ENCODE data around the gene TPX2. TPM values are rescaled to one million over a fixed set of nuclear protein-coding genes. Genes with fewer than 3 reads are reported as not detected.
"Not testable (repeated sequence)": the region's sequence is repeated elsewhere in the genome, so short reads cannot be mapped to it uniquely, and the experiment has no call there.

The TPX2 gene
- total RNA-seq, 2 donors from 2014 or later, result 0.73 to 2.0 TPM

DNA sequence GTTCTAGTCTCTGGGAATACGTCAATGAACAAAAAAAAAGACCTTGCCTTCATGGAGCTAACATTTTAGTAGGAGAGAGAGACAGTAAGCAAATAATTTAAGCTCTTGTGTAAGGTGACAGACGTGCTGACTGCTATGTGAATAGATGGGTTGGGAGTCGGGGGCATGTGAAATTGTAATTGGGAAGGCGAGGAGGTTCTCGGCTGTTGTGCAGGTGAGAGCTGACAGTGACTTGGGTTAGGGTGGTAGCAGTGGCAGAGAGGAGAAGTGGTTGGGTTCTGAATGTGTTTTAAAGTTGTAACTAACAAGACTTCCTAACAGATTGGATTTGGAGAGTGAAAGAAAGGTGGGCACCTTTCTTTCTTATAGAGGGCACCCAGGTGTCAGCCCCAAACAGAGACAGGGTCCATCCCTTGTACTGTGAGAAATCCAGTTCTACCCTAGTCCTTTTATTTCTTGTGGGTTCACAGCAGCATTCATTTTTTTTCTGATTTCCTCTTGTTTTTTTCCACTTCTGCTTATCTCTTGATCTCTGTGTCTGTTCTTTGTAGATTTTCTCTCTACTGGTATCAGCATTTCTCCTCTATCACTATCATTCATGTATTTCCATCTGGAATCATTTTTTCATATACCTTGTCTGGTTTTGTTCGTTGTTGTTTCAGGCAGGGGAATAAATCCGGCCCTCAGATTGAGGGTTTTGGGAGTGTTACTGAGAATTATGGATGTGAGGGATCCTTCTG, 64.6 kb downstream of the TPX2 start:
- intact Hi-C loops (cut with DNase I), result no loop called here
- no peak for DNase-seq
- no peak for ATAC-seq

DNA sequence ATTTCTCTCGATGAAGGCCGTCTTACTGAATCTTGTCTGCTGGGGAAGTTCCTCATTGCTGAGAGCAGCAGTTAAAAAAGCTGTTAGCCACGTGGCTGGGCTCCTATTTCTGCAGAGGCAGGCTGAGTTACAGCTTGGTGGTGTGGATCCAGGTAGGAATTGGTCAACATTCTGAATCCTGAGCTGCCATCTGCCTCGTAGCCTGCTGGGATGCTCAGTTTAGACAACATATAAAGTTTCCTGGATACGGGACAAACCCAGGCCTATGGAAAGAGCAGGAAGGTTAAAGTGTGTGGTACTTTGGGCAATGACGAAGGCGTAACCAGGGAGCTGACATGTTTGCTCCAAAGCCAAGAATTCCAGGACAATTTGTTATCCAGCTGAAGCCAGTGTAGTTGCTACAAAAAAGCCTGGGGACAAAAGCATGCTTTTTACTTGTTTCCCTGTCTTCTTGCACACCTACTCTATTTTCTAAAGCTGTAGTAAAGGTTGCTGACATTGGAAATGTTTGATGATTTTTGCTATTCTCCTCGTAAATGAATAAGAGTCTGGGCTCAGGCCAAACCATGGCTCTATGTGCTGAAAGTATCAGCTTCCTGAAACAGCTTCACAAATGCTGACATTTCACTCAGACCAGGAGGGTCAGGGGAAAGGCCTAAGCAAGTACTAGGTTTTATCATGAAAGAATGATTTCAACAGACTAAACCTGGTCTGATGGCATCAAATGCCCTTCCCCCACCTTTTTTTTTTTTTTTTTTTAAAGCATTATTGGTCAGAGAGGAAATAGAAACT, 67.7 kb downstream of the TPX2 start:
- ATAC-seq (no peak), DNase-seq (no peak)
- intact Hi-C loops (cut with DNase I), result no loop called here

DNA sequence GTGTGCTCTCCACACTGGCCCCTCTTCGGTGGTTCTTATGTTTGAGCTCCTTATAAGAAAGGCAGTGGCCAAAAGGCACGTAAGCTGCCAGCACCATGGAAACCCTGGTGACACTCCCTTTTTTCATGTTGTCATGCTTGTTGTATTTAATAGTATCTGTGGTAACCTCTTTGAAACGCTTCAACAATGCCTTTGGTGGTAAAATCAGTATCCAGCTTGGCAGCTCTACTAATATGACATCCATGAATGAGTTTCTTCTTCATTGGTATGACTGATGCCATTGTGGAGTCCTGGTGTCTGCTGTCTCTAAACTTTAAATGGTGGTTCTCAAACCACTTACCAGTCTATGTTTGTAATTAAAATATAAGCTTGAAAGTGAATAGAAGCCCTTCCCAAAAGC, 69.4 kb downstream of the TPX2 start:
- intact Hi-C loops (cut with DNase I), result no loop called here

DNA sequence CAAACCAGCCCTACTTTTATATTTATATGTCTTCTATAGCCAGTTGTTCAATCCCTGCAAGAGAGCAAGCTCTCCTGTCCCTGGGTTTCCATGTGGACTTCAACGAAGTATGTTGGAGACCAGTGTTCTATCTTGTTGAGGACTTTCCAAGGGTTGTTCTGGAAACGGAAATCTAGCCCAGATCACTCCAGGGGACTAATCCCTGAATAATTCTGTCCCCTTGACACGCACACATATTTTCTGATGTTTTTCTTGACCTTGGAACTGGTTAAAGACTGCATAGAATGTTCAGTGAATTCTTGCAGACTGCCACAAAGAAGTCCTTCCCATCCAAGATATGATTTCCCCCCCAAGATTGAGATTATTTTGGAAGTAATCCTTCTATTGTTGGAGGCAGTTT, 70.6 kb downstream of the TPX2 start:
- intact Hi-C loops (cut with DNase I), result loop anchor here in 1 of 2 donors (10.0 kb wide), 1 partner anchor 85 kb away; the partner anchor contains the start of gene BCL2L1
- DNase-seq (no peak), ATAC-seq (peak in 1 of 2 donors; percentile 25)

More for the DNA sequence above, 69.4 kb downstream of the TPX2 start:
- DNase-seq (no peak), ATAC-seq (no peak)

DNA sequence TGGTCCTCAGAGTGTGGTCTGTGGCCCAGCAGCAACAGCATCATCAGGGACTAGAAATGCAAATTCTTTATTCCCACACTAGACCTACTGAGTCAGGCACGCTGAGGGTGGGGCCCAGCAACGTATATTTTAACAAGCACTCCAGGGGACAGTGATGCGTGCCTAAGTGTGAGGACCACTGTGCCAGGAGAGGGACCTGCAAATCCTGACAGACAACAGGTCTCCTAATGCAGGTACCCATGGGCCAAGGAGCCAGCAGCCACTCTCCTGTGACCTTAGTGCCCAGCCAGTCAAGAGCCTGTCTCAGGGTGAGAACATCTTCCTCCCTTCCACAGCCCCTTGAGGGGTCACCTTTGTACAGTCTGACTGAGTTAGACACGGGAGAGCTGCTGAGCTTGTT, 72.1 kb downstream of the TPX2 start:
- DNase-seq (no peak), ATAC-seq (no peak)
- intact Hi-C loops (cut with DNase I), result loop anchor here in 1 of 2 donors (10.0 kb wide), 1 partner anchor 86 kb away; the partner anchor contains the start of gene BCL2L1

DNA sequence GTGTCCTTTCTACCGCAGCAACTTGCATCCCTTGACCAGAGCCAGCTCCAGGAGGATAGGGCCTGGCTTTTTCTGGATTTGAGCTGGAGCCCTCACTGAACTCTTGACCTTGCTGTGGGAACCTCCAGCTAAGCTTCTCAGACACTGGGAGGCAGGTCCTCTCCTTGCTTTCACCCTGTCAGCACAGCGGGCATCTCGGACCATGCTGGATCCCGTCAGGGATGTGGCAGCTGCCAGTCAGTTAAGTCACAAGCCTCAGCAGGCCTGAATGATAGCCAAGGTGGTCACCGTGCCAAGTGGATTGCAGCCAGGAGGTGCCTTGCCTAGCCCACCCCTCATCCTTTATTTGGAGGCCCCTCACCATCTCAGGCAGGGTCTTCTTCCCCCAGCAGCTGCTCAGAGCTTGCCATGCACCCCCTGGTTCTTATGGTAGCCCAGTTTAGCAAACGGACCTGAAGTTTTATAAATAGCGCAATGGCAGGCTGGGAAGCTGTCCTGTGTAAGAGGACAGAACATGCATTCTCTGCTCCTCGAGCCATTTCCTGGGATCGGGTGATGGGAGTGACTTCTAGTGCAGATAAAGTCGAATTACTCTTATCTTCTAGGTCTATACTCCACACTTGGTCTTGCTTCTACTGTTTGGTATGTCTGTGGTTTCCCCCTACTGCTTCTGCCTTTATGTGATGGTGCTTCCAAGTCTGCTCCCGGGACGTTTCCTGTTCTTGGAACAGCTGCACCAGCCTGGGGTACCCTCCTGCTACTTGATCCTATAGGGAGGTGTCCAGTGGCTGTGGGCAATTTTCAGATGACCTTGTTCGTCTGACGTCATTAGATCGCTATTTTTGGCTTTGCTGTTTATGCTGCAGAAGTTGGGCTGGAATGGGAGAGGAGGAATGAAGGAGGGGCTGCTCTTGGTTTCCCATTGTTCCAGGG, 73.0 kb downstream of the TPX2 start:
- ATAC-seq (peak; percentile 35 to 55), DNase-seq (no peak)
- intact Hi-C loops (cut with DNase I), result loop anchor here in 1 of 2 donors (10.0 kb wide), 1 partner anchor 87 kb away; the partner anchor contains the start of gene BCL2L1

DNA sequence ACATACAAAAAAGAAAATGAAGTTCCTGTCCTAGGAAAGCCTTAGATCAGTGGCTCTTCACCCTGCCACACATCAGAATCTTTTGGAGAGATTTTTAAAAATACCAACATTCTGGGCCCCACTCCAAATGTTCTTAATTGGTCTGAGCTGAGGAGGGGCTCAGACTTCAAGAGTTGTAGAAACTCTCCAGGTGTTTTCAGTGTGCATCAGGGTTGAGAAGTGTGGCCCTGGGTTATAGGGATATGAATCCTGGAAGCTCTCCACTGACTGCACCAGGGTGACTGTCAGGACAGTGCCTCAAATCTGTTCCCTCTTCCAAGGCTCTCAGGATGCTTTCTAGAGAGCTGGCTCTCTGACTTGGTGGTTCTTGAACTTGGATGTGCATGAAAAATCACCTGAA, 74.5 kb downstream of the TPX2 start:
- intact Hi-C loops (cut with DNase I), result loop anchor here in 1 of 2 donors (10.0 kb wide), 1 partner anchor 89 kb away; the partner anchor contains the start of gene BCL2L1
- ATAC-seq (no peak), DNase-seq (no peak)

DNA sequence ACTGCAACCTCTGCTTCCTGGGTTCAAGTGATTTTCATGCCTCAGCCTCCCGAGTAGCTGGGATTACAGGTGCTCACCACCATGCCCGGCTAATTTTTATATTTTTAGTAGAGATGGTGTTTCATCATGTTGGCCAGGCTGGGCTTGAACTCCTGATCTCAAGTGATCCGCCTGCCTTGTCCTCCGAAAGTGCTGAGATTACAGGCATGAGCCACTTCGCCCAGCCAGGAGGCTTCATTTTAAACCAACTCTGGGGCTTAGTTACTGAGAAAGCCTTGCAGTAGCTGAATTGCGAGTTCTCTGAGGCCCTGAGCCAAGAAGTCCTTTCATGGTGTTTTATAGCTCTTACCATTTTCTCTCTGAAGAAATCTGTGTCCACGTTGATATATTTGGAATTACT, 75.1 kb downstream of the TPX2 start:
- not testable (repeated sequence) for DNase-seq, ATAC-seq
- intact Hi-C loops (cut with DNase I), result loop anchor here in 1 of 2 donors (10.0 kb wide), 1 partner anchor 89 kb away; the partner anchor contains the start of gene BCL2L1

DNA sequence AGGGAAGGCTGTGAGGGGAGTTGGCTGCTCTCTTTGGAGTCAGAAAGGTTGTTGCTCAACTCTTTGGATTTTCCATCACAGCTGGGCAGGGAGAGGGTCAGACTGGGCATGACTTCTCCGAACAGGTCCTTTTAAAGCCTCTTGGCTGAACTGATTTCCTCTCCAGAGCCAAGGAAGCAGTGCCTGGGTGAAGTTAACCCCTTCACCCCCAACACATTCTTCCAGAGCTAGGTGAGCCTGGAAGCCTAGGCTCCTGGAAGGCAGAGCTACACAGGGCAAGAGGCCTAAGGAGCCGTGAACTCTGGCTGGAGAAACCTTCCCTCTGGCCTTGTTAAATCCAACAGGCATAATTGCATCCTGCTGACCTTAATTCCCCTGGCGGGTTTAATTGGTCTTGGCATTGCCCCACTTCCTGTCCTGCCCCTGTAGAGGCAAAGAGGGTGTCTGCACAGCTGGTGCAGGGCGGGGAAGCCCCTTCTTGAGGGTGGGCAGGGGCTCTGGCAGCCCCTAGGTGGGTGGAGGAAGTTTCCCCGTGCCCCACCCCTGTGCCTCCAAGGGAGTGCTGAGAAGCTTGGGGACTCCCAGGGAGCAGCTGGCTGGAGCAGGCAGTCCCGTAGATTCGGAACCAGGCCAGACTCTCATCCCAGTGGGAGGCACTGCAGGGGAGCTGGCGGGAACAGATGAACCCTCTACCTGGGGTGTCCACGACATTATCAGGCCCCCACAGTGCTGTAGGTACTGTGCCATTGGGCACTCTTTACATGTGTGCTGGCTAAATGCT, 76.5 kb downstream of the TPX2 start:
- no peak for DNase-seq
- ATAC-seq, result peak; percentile 3 to 42
- intact Hi-C loops (cut with DNase I), result loop anchor here in 1 of 2 donors (10.0 kb wide), 1 partner anchor 91 kb away; the partner anchor contains the start of gene BCL2L1

DNA sequence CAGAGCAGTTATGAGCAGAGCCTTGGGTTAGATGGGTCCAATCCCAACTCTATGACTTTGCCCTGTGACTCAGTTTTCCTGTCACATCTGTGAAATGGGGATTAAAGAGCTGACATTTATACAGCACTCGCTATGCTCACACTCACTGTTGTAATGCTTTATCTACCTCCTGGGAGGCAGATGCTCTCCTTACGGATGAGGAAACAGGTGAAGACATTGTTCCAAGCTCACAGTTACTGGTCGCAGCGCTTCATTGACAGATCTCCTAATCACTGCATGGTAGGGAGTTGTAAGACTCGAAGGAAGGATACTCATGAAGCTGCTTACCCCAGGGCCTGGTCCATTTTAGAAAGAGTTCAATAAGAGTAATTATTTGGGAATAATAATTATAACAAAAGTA, 77.1 kb downstream of the TPX2 start:
- DNase-seq, result no peak
- no peak for ATAC-seq
- intact Hi-C loops (cut with DNase I), result loop anchor here in 1 of 2 donors (10.0 kb wide), 1 partner anchor 91 kb away; the partner anchor contains the start of gene BCL2L1

DNA sequence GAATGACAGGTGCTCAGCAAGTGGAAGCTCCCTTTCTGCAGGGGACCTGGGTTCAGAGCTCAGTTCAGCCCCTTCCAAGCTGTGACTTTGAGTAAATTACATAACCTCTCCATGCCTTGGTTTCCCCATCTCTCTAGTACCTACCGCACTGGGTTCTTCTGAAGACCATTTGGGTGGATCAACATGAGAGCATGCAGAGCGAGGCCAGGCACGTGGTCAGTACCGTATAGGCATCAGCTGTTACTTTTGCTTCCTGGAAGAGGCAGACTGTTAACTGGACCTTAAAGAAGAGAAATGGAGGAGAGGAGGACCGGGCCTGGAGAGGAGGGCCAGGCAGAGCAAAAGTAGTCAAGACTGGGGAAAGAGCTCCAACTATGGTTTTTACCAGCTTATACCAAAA, 78.4 kb downstream of the TPX2 start:
- DNase-seq (no peak), ATAC-seq (no peak)
- intact Hi-C loops (cut with DNase I), result loop anchor here in 1 of 2 donors (10.0 kb wide), 1 partner anchor 93 kb away; the partner anchor contains the start of gene BCL2L1

DNA sequence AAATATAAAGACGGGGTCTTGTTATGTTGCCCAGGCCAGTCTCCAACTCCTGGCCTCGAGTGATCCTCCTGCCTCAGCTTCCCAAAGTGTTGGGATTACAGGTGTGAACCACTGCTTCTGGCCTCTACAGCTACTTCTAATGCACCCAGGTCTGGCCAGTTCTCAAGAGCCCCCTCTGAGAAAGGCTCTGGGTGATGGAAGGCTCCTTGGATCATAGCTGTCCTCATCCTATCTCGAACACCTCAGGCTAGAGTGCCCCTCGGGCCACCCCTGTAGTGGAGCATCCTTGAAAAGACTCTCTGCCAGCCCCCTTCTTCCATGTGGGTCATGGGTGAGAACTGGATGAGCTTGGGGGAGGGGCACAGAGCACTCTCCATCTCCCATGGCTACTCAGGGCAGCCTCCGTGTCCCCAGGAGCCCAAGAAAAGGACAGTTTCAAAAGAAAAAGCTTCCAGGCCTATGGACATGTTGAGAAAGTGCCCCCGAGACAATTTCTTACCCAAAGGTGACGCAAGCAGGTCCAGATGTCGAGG, 79.4 kb downstream of the TPX2 start:
- intact Hi-C loops (cut with DNase I), result loop anchor here in 1 of 2 donors (10.0 kb wide), 1 partner anchor 94 kb away; the partner anchor contains the start of gene BCL2L1
- DNase-seq (no peak), ATAC-seq (no peak)

DNA sequence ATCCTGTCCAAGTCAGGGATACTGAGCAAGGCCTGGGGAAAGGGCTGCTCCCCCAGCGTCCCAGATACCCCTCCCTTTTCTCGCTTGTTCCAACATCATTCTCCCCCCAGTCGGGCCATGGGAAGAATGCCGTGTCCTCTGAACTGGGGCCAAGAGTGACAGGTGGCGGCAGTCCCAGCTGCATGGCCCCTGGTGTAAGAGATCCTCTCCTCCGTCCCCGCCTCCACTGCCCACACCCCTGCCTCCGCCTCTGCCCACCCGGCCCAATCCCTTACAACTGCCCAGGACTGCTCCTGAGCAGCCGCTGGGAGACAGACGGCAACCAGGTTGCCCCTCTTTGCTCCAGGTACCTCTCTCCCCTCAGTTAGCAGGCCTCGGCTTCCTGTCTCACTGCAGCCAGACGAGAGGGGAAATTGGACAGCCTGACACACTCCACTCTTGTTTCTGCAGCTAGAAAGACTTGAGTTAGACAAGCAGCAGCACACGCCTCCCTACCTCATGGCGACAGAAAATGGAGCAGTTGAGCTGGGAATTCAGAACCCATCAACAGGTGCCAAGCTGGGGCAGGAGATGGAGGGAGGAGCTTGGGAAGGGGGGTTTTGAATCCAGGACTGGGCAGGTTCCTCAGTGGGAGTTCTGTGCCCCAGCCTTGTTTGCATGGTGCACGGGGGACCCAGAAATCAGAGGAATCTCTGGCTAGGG, 80.1 kb downstream of the TPX2 start, which contains the start of gene MYLK2:
Gene MYLK2, plus strand, starts transcription at position 274 of the 702 bp plus-strand sequence. Its CDS starts 225 bp downstream, at position 499.
- no peak for DNase-seq
- peak; percentile 10 to 16 for ATAC-seq
- intact Hi-C loops (cut with DNase I), result loop anchor here in 1 of 2 donors (10.0 kb wide), 1 partner anchor 94 kb away; the partner anchor contains the start of gene BCL2L1

DNA sequence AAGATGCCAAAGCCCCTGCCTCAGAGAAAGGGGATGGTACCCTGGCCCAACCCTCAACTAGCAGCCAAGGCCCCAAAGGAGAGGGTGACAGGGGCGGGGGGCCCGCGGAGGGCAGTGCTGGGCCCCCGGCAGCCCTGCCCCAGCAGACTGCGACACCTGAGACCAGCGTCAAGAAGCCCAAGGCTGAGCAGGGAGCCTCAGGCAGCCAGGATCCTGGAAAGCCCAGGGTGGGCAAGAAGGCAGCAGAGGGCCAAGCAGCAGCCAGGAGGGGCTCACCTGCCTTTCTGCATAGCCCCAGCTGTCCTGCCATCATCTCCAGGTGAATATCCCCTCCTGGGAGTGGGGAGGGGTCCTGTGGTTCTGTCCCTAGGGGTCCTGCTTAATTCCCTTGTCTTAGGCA, 81.1 kb downstream of the TPX2 start:
- intact Hi-C loops (cut with DNase I), result loop anchor here (5.0 to 10.0 kb wide), 3 partner anchors 212 to 272 kb away; no protein-coding TSS in a partner anchor
- no peak for ATAC-seq

DNA sequence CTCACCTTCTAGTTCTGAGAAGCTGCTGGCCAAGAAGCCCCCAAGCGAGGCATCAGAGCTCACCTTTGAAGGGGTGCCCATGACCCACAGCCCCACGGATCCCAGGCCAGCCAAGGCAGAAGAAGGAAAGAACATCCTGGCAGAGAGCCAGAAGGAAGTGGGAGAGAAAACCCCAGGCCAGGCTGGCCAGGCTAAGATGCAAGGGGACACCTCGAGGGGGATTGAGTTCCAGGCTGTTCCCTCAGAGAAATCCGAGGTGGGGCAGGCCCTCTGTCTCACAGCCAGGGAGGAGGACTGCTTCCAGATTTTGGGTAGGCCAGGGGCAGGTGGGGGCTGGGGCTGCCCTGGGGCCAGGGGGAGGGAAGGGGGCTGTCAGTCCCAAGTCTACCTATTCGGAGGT, 82.3 kb downstream of the TPX2 start:
- intact Hi-C loops (cut with DNase I), result loop anchor here (5.0 to 10.0 kb wide), 3 partner anchors 211 to 271 kb away; no protein-coding TSS in a partner anchor
- DNase-seq, result no peak
- no peak for ATAC-seq

More for the DNA sequence above, 81.1 kb downstream of the TPX2 start:
- no peak for DNase-seq

Data from left cardiac atrium (tissue), 4 donors.